NB4 (cell line): ENCODE measurements around the gene RIC8A.

ENCODE experiments used
- DNase-seq: peaks from one replicate; pipeline ENCODE4 v3.0.0; 2010; ENCODE audit warnings: low read depth
- H3K4me3 ChIP-seq: one replicate; pipeline ENCODE4 v1.5.1; 2011; ENCODE audit warnings: mild to moderate bottlenecking, low read depth, low read length, moderate library complexity
- MYC ChIP-seq: IDR thresholded peaks from 2 replicates; pipeline ENCODE4 v1.6.1; 2011; ENCODE audit warnings: low read depth, low read length
- POLR2A ChIP-seq: IDR thresholded peaks from 2 replicates; pipeline ENCODE4 v1.6.1; 2011; ENCODE audit warnings: mild to moderate bottlenecking; ENCODE audit not compliant: insufficient read length; ENCODE audit errors: extremely low read depth
- TF ChIP-seq, protein P1 (sequence below): IDR thresholded peaks from 2 replicates; pipeline ENCODE4 v1.6.1; 2011; ENCODE audit warnings: low read depth, low read length
- TF ChIP-seq, protein P2 (sequence below): IDR thresholded peaks from one replicate; pipeline ENCODE4 v1.5.1; 2012; ENCODE audit warnings: low read depth, low read length

Gene RIC8A

DNA sequence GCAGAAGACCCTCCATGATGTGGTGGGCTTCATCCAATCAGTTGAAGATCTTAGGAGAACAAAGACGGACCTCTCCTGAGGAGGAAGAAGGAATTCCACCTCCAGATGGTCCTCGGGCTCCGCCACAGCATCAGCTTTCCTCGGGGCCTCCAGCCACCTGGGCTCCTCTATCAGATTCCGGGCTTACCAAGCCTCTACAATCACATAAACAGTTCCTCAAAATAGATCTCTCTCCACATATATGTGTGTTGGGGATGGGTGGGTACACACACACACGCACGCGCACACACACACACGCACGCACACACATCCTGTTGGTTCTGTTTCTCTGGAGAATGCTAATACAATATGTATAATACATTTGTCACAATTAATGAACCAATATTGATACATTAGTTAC is 51.9 kb downstream of the RIC8A start:
- DNase-seq: no peak
- H3K4me3 ChIP-seq: no peak overlapping the region
- TF ChIP-seq, protein P1, sequence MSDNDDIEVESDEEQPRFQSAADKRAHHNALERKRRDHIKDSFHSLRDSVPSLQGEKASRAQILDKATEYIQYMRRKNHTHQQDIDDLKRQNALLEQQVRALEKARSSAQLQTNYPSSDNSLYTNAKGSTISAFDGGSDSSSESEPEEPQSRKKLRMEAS: no peak
- TF ChIP-seq, protein P2, sequence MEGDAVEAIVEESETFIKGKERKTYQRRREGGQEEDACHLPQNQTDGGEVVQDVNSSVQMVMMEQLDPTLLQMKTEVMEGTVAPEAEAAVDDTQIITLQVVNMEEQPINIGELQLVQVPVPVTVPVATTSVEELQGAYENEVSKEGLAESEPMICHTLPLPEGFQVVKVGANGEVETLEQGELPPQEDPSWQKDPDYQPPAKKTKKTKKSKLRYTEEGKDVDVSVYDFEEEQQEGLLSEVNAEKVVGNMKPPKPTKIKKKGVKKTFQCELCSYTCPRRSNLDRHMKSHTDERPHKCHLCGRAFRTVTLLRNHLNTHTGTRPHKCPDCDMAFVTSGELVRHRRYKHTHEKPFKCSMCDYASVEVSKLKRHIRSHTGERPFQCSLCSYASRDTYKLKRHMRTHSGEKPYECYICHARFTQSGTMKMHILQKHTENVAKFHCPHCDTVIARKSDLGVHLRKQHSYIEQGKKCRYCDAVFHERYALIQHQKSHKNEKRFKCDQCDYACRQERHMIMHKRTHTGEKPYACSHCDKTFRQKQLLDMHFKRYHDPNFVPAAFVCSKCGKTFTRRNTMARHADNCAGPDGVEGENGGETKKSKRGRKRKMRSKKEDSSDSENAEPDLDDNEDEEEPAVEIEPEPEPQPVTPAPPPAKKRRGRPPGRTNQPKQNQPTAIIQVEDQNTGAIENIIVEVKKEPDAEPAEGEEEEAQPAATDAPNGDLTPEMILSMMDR: no peak
- no peak for TF ChIP-seq POLR2A
- no peak for TF ChIP-seq MYC

DNA sequence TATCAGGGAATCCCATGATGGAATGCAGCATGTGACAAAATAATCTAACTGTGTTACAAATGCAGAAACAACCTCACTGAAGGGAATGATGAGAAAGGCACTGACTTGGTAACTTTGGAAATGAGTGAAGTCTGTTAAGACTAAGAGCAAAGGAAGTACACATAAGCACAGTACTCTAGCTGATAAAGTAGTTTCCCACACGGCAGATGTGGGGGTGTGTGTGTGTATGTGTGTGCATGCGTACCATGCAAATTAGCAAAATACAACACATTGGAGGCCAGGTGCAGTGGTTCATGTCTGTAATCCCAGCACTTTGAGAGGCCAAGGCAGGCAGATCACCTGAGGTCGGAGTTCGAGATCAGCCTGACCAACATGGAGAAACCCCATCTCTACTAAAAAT is 54.1 kb downstream of the RIC8A start:
- DNase-seq: no peak
- no peak overlapping the region for H3K4me3 ChIP-seq
- TF ChIP-seq POLR2A: no peak
- TF ChIP-seq, protein P2: no peak
- TF ChIP-seq, protein P1: no peak
- no peak for TF ChIP-seq MYC
